Liver (tissue), 9 donors: Measurements from ENCODE around the gene OR5T3. TPM values are rescaled to one million over a fixed set of nuclear protein-coding genes. Genes with fewer than 3 reads are reported as not detected.

ENCODE experiments used
- DNase-seq: peaks from one replicate; pipeline ENCODE4 v3.0.0-alpha.2; 2017; ENCODE audit warnings: low spot score
- H3K27ac ChIP-seq, 2 donors: one replicate each; pipeline ENCODE4 v1.7.0; 2013; ENCODE audit warnings: inconsistent platforms in 2 of 2, low read length in 2 of 2, control low read depth in 1 of 2, low read depth in 1 of 2, mild to moderate bottlenecking in 1 of 2
- H3K27me3 ChIP-seq, 4 donors: one replicate each; pipeline versions ENCODE4 v1.6.1 to v1.7.0; 2013; ENCODE audit warnings: low read length in 3 of 4, inconsistent platforms in 1 of 4, mild to moderate bottlenecking in 1 of 4, moderate library complexity in 1 of 4; ENCODE audit not compliant: control insufficient read depth in 4 of 4, insufficient read depth in 4 of 4
- H3K36me3 ChIP-seq, 4 donors: one replicate each; pipeline versions ENCODE4 v1.6.1 to v1.7.0; 2013; ENCODE audit warnings: low read length in 3 of 4, mild to moderate bottlenecking in 3 of 4, low read depth in 1 of 4, moderate library complexity in 1 of 4; ENCODE audit not compliant: control insufficient read depth in 4 of 4, insufficient read depth in 3 of 4
- H3K4me1 ChIP-seq, 4 donors: one replicate each; pipeline versions ENCODE4 v1.6.1 to v1.7.0; 2013; ENCODE audit warnings: low read length in 3 of 4, mild to moderate bottlenecking in 3 of 4, moderate library complexity in 1 of 4; ENCODE audit not compliant: control insufficient read depth in 4 of 4, insufficient read depth in 4 of 4
- H3K4me3 ChIP-seq, 3 donors: one replicate each; pipeline versions ENCODE4 v1.6.1 to v1.7.0; 2013; ENCODE audit warnings: low read length in 3 of 3, control low read depth in 1 of 3, low read depth in 1 of 3, mild to moderate bottlenecking in 1 of 3
- H3K9ac ChIP-seq, 2 donors: one replicate each; pipeline ENCODE4 v1.7.0; 2013; ENCODE audit warnings: low read length in 2 of 2, mild to moderate bottlenecking in 2 of 2, moderate library complexity in 2 of 2, control low read depth in 1 of 2, low read depth in 1 of 2
- H3K9me3 ChIP-seq, 4 donors: one replicate each; pipeline versions ENCODE4 v1.6.1 to v1.7.0; 2013; ENCODE audit warnings: low read length in 3 of 4; ENCODE audit not compliant: control insufficient read depth in 4 of 4
- ATF3 ChIP-seq: IDR thresholded peaks from 2 replicates; pipeline ENCODE4 v1.6.1; 2016; ENCODE audit warnings: antibody characterized with exemption
- FOXA2 ChIP-seq: IDR thresholded peaks from 2 replicates; pipeline ENCODE4 v1.6.1; 2016; ENCODE audit warnings: antibody characterized with exemption
- GABPA ChIP-seq, 2 donors: IDR thresholded peaks in 1 of 2; conservative IDR thresholded peaks in 1 of 2; 2 replicates each; pipeline ENCODE4 v1.6.1; 2016; ENCODE audit warnings: antibody characterized with exemption in 2 of 2, mild to moderate bottlenecking in 1 of 2, moderate library complexity in 1 of 2
- HNF4A ChIP-seq, 2 donors: conservative IDR thresholded peaks; 2 replicates each; pipeline ENCODE4 v1.6.1; 2016; ENCODE audit warnings: antibody characterized with exemption in 2 of 2, mild to moderate bottlenecking in 2 of 2
- HNF4G ChIP-seq: IDR thresholded peaks from 2 replicates; pipeline ENCODE4 v1.6.1; 2016; ENCODE audit warnings: antibody characterized with exemption
- JUND ChIP-seq, 2 donors: IDR thresholded peaks; 2 replicates each; pipeline ENCODE4 v1.6.1; 2016; ENCODE audit warnings: antibody characterized with exemption in 2 of 2
- MAX ChIP-seq: IDR thresholded peaks from 2 replicates; pipeline ENCODE4 v1.6.1; 2016; ENCODE audit warnings: antibody characterized with exemption
- NR2F2 ChIP-seq: IDR thresholded peaks from 2 replicates; pipeline ENCODE4 v1.6.1; 2016; ENCODE audit warnings: antibody characterized with exemption
- RAD21 ChIP-seq, 2 donors: IDR thresholded peaks; 2 replicates each; pipeline ENCODE4 v1.6.1; 2016; ENCODE audit warnings: antibody characterized with exemption in 2 of 2, mild to moderate bottlenecking in 2 of 2
- SP1 ChIP-seq: IDR thresholded peaks from 2 replicates; pipeline ENCODE4 v1.6.1; 2018; ENCODE audit warnings: antibody characterized with exemption, mild to moderate bottlenecking
- TAF1 ChIP-seq: conservative IDR thresholded peaks from 2 replicates; pipeline ENCODE4 v1.6.1; 2016; ENCODE audit warnings: antibody characterized with exemption, mild to moderate bottlenecking
- YY1 ChIP-seq: IDR thresholded peaks from 2 replicates; pipeline ENCODE4 v1.6.1; 2016; ENCODE audit warnings: antibody characterized with exemption, mild to moderate bottlenecking
- ZBTB33 ChIP-seq: IDR thresholded peaks from 2 replicates; pipeline ENCODE4 v1.6.1; 2016; ENCODE audit warnings: antibody characterized with exemption
- WGBS: extraction: QIAGEN DNeasy Blood & Tissue Kit; methylation state at CpG from one replicate; pipeline ENCODE4 v1.1.7; 2013; 5-methylcytosine and 5-hydroxymethylcytosine counted together
- polyA plus RNA-seq, 2 donors: library from polyadenylated mRNA; stranded (reverse) in 1 of 2; unstranded in 1 of 2; fragments of 200-250 nt in 1 of 2; fragments of >200 nt in 1 of 2; fragmentation: Nextera tagmentation in 1 of 2; extraction: Ambion mirVana in 1 of 2; gene quantifications; one replicate each; pipeline versions ENCODE4 v1.2.1 to v1.2.3, GENCODE V29; 2013 to 2015
- total RNA-seq, 2 donors: library from RNA; depleted of rRNA; stranded (reverse); fragments of >200 nt; gene quantifications; one replicate each; pipeline ENCODE4 v1.2.3, GENCODE V29; 2014
- donor health status: healthy.
- donor health status: healthy.
- donor health status: healthy.
- donor health status: healthy.
- donor health status: healthy.

Gene OR5T3
- total and polyA plus RNA-seq, 4 donors: not detected

GRCh38 chr11:56234155-56234554 lies 17.9 kb upstream of the OR5T3 start, which contains the start of gene OR5T2:
TSS of gene OR5T2 (minus strand) at chr11:56234255. CDS start at chr11:56233062, 1,193 bp downstream.
- no peak within 1 kb of the TSS for H3K9ac ChIP-seq
- H3K36me3 ChIP-seq: no peaks in the 10 kb centered on the region
- no peaks in the 10 kb centered on the region for H3K27me3 ChIP-seq
- H3K4me3 ChIP-seq: no peak within 1 kb of the TSS
- TF ChIP-seq YY1 (no peak), MAX (no peak), GABPA (IDR thresholded peaks at IDR 0.05 in 1 of 2, conservative IDR thresholded peaks at IDR 0.05 in 1 of 2) (no peak)
- no peak within 1 kb of the TSS for H3K27ac ChIP-seq
- WGBS: 45% methylated on average over 1 of the region's 1 CpG
- H3K4me1 ChIP-seq: no peaks in the 10 kb centered on the region
- no peaks in the 10 kb centered on the region for H3K9me3 ChIP-seq
- DNase-seq: no peak

- Histone ChIP-seq H3K9ac (no peak overlapping the region), H3K4me1 (no peaks in the 10 kb centered on the region), H3K4me3 (no peak overlapping the region), H3K9me3 (peaks cover 0 to 2% (median under 1%) of the 10 kb centered on the region in 4 donors), H3K27ac (no peak overlapping the region), H3K36me3 (no peaks in the 10 kb centered on the region), H3K27me3 (no peaks in the 10 kb centered on the region)
- WGBS: 50% methylated on average over 3 of the region's 3 CpGs
- no peak for TF ChIP-seq MAX
- TF ChIP-seq ZBTB33: no peak
- TF ChIP-seq RAD21 (IDR thresholded peaks at IDR 0.05): no peak
- no peak for TF ChIP-seq SP1
- DNase-seq: no peak
Observed at GRCh38 chr11:56271092-56271491, 19.0 kb downstream of the OR5T3 start.

GRCh38 chr11:56273854-56274253 lies 21.8 kb downstream of the OR5T3 start, which contains the start of gene OR5T1:
TSS of gene OR5T1 (plus strand) at chr11:56274154. CDS start at chr11:56275639, 1,485 bp downstream.
- Histone ChIP-seq H3K9me3 (no peaks in the 10 kb centered on the region), H3K4me3 (no peak within 1 kb of the TSS), H3K9ac (no peak within 1 kb of the TSS), H3K36me3 (no peaks in the 10 kb centered on the region), H3K27ac (no peak within 1 kb of the TSS), H3K4me1 (no peaks in the 10 kb centered on the region), H3K27me3 (no peaks in the 10 kb centered on the region)
- TF ChIP-seq JUND (IDR thresholded peaks at IDR 0.05) (no peak), YY1 (no peak), NR2F2 (no peak), ATF3 (no peak), TAF1 (no peak), SP1 (no peak), ZBTB33 (no peak), FOXA2 (no peak), MAX (no peak), RAD21 (IDR thresholded peaks at IDR 0.05) (no peak), HNF4G (no peak), HNF4A (conservative IDR thresholded peaks at IDR 0.05) (no peak)
- no peak for DNase-seq
